CMK (cell line): Measurements from ENCODE around the gene PPP1R13B.

Source experiments
- DNase-seq: peaks from one replicate; pipeline ENCODE4 v3.0.0-alpha.2; 2010; ENCODE audit warnings: low read depth

Gene PPP1R13B

DNA sequence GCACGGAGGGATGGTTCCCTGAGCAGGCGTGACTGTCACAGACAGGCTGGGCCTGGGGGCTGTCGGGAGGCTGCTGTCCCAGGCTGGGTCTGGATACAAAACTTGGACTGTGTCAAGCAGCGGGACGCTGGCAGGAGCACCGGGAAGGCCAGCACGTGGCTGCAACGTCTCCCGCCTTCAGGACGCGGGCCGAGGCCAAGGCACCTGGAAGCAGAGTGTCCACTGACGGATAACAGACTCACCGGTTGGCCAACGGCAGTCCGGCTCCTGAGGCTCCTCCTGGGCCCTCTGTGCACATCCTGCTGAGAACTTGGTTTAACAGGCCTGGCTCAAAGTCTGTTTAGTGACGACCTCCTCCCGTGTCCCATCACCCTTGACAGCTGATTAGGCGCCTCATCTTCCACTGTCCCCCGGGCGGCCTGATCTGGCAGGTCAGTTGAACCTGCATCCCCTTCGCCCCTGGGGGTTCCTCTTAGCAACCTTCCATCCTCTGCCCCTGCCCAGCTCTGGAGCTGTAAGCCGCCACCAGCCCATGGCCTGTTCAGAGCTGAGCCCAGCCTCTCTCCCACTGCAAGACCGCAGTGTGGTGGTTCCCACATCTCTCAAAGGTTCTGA is 134.6 kb downstream of the PPP1R13B start:
- DNase-seq, result no peak

DNA sequence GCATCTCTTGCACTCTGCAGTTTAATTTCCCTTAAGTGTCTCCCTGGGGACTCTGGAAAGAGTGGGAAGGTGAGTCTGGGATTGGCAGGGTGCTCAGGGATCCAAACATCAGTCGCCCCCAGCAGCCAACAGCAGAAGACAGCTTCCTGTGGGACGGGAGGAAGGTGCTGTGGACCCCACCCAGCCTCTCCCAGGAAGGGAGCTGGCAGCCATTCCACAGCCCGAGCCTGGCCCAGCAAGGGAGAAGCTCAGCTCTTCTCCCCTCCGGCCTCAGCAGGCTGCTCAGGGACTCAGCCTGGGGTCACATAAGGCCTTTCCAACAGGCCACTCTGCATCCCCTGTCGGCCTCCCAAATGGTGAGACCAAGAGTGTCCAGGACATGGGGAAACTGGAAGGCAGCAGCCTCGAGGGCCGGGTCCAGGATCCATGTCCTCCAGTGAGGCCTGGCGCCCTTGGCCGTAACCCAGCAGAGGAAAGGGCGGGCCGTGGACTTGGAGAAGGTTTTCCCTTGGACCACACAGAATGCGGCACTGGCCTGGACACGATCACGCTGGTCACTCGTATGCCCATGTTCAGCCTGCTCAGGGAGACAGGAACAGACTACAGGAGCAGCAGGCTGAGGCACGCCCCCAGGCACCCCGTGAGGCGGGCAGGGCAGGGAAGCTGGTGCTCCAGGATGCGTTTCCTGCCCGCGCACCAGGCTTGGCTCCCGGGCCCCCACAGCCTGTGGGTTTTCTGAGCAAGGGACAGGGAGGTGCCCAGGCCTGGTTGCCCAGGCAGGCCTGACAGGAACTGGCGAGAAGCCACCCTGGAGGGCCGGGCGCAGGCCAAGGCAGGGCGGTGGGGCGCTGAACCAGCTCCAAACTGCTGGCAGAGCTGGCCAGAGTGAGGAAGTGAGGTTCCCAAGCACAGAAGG is 135.6 kb downstream of the PPP1R13B start:
- no peak for DNase-seq

DNA sequence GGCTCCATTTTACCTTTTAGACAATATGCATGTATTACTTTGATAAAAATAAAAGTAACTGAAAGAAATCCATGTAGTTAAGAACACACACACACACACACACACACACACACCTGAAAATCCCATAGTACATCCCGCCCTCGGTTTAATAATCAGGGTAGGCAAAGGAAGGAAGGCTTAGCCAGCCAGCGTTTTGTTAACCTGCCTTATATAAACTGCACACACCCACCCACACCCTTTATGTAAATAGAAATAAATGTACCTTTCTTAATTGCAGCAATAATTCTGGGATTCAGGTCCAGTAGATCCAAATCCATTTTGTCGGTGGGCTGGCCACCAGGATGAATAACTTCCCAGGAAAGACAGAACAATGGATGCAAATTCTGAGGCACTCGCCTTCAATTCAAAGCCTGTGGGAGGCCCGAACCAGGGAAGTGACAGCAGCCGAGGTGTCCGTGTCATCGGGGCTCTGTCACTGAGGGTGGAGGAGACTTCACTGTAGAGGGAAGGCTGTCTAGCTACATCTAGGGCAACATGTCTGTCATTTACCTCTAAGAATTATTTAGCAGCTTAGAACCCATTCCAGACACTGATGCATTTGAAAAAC is 136.5 kb downstream of the PPP1R13B start:
- DNase-seq, result no peak

DNA sequence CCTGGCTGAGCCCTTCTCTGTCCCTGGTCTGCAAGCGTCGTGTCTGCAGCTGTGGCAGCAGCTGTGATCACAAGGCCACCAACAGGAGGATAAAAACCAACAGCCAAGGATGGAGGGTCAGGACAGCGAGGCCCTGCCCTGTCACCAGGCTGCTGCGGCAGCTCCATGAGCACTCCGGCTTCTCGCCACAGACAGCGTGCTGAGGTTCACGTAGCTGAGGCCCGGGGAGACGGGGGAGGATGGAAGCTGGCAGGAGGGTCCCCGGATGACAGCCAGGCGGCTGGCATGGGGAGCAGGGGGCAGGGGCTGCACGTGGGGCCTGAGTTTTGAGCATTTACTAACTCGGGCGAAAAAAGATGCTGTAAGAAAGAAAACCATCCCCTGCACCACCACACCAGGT is 137.6 kb downstream of the PPP1R13B start:
- no peak for DNase-seq

DNA sequence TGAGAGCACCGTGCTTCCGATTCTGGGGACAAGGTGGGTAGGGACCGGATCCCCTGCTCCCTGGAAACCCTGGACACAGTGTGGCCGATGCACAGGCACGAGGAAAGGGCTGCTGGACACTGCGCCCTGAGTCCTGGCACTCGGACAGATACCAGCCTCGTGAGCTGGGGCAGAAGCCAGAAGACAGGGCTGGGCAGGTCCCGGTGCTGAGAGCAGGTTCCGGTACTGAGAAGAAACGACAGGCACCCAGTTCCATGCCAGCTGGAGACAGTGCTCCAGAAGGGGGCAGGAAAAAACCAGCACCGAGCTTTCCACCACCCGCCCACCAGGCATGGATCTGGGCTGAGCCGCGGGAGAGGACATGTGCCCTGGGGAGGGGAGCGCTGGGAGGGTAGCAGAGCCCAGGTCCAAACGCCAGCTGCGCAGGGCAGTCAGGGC is 138.6 kb downstream of the PPP1R13B start:
- DNase-seq, result no peak

DNA sequence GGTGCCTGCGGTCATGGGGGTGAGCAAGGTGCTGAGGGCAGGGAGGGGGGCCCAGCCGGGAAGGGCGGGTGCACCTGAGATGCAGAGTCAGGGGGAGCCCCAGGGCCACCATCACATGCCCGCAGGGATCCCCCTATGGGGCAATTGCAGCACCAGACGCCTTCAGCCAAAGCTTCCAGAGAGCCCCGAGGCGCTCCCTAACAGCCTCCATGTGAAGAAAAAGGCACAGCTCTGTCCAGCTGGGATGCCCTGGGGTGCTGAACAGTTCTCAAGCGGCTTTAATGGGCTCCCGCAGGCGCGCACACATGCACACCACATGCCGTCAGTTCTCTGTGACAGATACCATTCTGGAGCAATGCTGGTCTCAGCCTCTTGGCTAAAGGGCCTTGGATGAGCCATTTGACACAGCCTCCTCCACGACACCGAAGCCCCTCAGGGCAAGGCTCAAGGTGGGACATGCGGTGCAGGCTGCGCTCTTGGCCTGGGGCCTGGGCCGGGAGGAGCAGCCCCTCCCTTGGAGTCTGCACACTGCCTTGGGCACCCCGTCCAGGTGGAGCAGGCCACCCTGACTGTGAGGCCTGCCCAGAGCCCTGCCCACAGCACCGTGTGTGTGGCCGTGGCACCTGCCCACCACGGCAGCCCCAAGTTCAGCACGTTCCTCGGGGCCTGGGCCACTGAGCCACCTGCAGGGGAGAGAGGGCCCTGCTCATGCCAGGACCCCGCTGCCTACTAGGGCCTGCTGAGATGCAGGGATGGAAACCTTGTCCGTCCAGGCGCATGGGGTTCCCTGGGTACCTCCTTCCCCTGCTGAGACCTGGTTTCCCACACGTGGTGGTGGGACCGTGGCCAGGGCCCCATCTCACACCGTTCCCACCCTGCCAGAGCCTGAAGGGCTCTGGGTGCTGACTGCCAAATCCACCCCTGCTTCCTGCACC is 139.8 kb downstream of the PPP1R13B start:
- DNase-seq, result no peak

DNA sequence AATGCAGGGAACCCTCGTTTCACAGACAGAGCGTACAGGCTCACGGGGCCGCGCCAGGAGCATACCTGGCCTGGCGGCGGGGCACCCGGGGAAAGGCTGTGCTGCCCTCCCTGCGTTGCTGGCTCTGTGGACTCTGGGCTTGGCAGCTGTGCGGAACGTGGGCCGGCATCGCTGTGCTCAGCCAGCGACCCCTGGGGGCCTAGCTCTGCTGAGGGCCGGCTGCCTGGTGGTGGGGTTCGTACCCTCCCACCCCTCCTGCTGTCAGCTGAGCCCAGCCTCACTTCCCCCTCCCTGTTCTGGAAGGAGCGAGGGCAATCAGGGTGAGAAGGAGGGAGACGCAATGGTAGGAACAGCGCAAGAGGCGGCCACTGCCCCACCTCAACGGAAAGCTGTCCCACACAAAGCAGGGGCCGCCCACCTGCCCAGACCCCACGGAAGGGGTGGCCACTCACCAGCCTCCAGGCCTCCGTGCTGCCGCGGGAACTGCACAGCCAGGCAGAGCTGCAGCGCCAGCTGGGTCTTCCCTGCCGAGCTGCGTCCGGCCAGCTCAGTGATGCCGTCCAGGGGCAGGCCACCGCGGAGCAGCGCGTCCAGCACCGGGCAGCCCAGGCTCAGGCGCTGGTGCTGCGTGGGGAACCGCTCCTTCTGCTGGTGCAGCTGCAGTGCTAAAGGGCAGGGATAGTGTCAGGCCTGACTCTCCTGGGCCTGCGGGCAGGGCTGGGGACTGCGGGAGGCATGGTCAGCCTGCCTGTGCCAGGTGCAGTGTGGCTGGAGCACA is 140.6 kb downstream of the PPP1R13B start:
- DNase-seq, result no peak

DNA sequence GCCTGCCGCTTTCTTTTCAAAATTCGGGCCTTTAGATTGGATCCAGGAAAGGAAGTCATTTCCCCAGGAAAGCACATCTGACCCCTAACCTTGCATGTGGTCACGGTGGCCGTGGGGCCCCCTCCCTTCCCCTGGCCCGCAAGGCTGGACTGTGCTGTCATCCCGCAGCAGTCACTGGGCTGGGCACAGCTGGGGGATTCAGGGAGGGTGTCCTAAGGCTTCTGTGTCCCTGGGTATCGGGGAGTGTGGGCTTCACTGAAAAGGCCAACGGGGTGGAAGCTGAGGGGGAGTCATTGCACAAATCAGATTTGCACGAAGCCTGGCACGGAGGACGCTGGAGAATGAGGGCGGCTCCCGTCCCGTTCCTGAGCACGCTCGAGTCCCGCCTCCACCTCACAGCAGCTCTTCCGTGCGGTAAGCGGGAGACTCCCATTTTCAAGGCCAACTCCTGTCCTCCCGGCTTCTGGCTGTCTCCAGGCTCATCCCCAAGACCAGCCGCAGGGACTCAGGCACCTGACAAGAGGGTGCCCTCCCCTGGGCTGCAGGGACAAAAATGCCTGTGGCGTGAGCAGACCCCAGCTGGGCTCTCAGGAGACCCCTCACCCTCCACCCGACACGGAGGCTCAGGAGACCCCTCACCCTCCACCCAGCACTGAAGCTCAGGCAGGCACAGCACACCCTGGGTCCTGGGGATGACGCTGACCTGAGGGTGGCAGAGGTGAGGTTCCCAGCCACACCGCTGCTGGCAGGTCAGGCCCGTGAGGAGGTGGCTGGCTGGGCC is 141.7 kb downstream of the PPP1R13B start:
- no peak for DNase-seq

DNA sequence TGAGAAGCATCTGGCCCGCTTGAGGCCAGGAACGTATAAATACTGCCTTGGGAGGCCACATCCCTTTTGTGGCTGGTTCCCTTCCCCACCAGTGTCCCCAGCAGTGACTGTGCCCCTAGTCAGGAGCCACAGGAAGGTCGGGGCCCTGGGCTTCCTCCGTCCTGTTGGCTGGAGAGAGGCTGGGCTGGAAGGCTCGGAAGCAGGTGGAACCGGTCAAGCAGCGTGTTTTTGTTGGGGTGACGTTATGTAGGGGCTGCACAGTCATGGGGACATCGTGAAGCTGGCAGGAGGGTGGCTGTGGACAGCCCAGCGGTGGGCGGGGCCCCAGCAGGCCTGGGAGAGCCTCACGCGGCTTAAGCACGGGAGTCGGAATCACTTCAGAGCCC is 142.3 kb downstream of the PPP1R13B start:
- DNase-seq, result peak; percentile 35

DNA sequence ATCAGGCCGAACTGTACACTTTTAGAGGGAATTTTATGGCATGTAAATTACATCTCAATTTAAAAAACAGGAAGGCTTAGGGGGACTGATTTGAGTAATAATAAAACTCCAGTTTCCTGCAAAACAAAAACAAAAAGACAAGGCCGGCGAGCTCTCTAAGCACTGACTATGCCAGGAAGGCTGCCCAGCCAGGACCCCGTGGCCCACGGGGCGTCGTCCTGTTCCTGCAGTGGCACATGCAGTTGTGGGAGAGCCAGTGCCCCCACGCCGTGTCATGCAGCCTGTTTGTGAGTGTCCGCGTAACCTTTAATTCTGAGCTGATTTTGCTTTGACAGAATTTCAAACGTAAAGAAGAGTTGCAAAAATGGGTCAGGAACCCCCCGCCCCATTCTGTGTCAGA is 142.7 kb downstream of the PPP1R13B start:
- no peak for DNase-seq

DNA sequence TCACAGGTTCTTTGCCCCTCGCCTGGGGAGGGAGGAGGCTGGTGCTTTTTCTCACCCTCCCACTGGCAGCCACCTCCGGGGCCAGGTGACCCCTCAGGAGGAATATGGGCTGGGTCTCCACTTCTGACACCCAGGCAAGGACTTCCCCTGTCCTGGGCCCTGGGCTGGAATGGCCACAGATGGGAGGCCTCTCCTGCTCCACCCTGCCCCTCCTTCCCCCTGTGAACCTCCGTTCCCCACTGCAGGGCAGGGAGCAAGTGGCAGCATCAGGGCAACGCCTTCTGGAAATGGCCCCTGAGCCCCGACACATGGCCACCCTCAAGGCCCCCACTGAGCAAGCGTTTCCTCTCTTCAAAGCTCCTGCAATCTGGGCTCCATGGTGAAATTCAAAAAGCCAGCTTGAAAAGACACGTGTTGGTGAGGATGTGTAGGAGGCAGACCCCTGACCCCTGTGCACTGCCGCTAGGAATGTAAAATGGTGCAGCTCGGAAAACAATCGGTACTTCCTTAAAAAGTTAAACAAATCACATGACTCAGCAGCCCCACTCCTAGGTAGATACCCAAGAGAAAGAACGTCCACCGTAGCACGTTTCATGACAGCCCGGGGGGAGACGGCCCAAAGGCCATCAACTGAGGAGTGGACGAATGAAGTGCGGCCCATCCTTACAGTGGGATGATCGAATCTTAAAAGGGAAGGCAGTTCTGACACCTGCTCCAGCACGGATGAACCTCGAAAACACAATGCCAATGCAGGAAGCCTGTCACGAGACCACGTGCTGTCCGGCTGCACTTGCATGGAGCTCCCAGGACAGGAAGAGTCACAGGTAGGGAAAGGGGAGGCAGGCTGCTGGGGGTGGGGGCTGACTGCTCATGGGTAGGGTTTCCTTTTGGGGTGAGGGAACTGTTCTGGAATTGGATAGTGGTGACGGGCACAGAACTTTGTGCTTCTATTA is 143.7 kb downstream of the PPP1R13B start:
- no peak for DNase-seq

DNA sequence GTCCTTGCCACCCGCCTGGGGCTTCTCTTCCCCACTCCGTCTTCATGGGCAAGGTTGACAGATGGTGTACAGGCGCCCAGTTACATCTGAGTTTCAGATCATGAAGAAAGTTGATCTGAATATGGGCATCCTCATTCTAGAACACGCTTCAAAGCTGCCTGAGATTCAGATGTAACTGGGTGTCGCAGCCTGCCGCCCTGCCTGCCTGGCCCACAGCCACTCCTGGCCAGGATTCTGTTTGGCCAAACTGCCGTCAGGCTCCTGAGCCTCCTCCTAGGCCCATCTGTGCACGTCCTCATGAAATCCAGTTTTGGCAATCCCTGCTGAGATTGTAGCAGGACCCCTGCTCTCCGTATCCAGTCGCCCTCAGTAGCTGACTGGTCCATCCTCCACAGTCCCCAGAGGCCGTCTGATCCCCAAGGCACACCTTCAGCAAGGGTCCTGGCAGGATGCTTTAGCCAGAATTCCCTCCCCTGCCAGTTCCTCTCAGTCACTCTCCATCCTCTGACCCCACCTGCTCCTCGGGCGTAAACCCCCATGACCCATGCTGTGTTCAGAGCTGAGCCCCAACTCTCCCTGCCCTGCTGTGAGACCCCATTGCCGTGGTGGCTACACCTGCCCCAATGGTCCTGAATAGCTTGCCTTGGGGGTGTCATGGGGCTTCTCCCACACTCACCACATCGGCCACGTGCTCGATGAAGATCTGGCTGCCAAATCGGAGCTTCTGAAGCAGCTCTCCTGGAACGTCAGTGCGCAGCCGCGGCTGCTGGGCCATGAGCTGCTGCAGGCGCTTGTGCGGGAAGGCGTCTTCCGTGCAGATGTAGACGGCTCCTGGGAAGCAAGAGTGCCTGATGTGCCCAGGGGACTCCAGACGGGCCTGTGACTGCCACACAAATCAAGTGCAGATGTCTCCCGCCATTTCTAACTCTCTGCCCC is 144.6 kb downstream of the PPP1R13B start:
- DNase-seq, result no peak

DNA sequence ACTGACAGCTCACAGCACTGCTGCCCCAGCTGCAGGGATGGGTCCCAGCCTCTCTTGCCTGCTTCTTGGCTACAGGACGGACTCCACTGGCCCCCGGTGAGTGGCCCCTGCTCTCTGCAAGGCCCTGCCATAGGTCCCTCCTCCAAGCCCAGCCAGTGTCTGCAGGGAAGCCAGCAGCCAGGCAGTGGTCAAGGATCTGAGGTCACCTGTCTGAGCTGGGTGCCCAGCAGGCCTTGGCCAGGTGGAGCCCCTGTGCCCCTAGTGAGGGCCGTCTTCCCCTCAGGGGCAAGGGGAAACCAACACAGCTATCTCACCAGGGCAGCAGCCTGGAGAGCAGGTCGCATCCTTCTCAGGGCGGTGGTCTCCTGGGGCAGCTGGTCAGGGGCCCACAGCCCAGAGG is 145.3 kb downstream of the PPP1R13B start:
- no peak for DNase-seq

DNA sequence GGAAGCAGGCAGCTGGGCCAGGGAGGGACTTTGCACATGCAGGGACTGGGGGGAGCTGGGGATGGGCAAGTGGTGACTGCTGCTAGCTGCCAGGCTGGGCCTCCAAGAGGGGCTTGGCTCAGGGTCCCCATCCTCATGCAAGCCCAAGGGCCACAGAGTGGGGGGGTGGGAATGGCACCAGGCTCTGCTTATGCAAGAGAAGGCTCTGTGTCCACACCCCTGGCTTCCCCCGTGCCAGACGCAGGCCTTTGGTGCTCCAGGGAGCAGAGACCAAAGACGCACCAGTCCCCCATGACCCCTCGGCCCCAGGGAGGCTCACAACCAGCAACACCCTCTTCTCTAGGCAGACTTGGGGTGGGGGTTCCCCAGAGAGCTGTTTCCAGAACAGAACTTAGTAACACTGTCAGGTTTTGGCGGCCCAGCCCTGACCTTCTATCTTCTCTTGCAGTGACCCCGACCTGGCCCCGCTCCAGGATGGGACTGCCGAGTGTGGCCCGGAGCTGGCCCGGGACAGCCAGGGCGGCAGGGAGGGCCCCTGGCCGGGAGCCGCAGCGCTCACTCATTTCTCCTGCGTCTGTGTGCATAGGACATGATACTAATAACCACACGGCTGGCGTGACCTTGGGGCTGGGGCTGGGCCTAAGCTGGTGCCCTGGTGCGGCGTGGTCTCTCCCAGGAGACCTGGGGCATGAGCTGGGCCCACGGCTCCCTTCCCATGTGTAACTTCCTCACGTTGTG is 146.5 kb downstream of the PPP1R13B start:
- no peak for DNase-seq

DNA sequence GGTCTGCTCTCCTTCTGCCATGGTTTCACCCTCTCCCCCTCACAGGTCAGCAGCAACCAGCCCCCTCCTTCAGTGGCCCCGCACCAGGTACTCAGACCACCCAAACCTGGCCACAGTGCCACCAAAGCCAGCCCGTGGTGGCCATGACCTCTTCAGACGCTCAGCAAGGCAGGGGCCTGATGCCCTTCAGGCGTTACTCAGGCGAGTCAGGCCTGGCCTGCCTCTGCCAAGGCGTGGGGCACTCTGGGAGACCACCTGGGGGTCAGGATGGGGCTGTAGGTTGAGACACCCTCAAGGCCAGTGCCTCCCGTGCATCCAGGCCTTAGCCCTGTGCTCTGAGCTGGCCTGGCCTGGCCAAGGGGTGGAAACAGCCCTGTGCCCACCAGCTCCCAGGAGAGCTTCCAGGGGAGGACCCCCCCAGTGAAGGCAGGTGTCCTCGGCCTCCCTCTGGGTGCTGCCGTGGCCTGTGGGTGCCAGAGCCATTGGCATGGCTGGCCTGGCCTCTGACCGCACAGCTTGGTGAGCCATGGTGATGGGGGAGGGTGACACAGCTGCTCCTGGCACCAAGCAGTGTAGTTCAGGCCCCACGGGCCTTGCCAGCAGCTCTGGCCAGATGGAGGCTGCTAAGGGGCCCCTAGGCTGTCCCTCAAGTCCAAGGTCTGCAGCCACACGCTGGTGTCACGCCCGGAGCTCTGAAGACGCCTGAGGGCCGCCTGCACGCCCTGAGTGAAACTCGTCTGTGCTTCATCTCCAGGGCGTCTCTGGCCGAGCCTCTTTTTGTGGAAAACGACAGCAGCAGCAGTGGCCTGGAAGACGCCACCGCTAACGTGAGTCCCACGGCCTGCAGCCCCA is 147.2 kb downstream of the PPP1R13B start:
- no peak for DNase-seq

DNA sequence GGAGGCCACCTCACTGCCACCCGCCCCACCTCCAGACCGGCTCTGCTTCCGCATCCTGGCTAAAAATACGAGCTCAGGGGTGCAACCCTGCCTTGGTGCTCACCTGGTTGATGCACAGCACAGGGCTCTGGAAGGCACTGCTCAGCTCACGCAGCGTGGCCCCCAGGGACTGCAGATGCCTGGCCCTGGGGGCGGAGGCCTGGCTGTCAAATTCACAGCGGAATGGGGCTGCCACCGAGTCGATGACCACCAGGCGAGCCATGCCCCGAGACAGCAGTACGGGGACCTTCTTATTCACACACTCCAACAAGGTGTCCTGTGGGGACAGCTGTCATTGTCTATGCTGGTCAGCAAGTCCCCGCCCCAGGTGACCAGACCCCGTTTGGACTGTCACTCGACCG is 148.1 kb downstream of the PPP1R13B start:
- DNase-seq, result no peak
